Sciatic nerve (tissue), 2 donors: ENCODE data around the gene RGS18. TPM values are rescaled to one million over a fixed set of nuclear protein-coding genes. Genes with fewer than 3 reads are reported as not detected.
"Not testable (repeated sequence)": the region's sequence is repeated elsewhere in the genome, so short reads cannot be mapped to it uniquely, and the experiment has no call there.

Source experiments
- ATAC-seq: fragments of 200-7000 bp; cut with Tn5 transposase; one replicate; pipeline ENCODE4 v1.9.1; 2020; ENCODE audit warnings: mild to moderate bottlenecking, moderate library complexity
- DNase-seq: peaks from one replicate; pipeline ENCODE4 v3.0.0-alpha.2; 2020; ENCODE audit warnings: low spot score
- intact Hi-C: fragments of 100-400 bp; cut with DNase I; formaldehyde crosslinking; loops from one replicate; pipeline ENCODE4 v1.14.2; 2022
- total RNA-seq: library from RNA; stranded (reverse); fragmentation: NEBNext Ultra II Directional; extraction: Animal tissue kit (Norgen Biotek cat#: 25700); gene quantifications from one replicate; pipeline ENCODE4 v1.2.1, GENCODE V29; 2021
- donor health status: DM: no; HTN: no; CAD: no.
- donor health status: DM: no; HTN: no; CAD: no.

RGS18 gene
- total RNA-seq, 1 donor from 2014 or later, result 4.3 TPM

DNA sequence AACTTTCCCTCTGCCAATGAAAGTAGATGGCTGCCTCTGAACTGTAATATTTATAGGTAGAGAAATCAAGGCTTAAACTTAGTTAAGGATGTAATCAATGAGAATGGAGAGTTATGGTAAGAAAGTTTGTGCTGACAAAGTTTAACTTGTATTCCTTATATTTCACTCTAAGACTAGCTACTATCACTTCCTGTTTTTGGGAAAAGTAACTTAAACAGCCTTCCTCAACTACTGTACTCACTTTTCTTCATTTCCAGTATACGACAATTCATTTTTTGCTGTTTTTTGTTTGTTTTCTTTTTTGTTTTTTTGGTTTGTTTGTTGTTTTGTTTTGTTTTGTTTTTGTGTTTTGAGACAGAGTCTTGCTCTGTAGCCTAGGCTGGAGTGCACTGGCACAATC lies 3.7 kb downstream of the RGS18 start:
- no peak for ATAC-seq
- intact Hi-C loops, result no loop called here
- DNase-seq, result no peak

GRCh38 chr1:192162376-192162775 lies 4.1 kb downstream of the RGS18 start:
- DNase-seq (no peak), ATAC-seq (no peak)
- intact Hi-C loops, result no loop called here

DNA sequence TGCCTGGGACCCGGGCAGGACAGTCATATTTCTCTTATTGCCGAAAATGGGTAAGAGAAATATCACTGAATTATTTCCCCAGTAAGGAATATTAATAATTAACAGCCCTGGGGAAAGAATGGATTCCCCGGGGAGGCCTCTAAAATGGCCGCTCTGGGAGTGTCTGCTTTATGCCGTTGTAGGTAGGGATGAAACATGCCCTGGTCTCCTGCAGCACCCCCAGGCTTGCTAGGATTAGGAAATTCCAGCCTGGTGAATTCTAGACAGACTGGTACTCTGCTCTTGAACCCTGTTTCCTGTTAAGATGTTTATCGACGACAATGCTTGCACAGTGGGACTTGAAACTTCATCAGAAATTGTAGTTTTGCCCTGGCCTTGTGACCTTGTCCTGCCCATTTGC lies 6.7 kb downstream of the RGS18 start:
- ATAC-seq, DNase-seq, intact Hi-C loops: not testable (repeated sequence)

DNA sequence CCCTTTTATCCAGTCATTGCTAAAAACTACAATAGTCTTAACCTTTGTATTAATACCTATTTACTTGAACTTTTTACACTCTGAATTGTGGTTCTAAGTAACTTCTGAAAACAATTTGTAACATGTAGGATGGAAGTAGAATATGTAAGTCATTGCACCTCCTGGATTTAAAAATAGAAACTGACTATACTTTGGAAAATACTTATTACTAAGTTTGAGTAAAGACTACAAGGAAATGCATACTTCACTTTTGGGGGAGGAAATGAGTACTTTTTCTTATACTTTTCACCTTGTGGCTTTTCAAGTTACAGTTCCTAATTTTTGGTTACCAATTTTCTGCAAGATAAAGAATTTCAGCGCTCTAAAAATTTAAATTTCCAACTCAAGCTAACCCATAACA lies 8.7 kb downstream of the RGS18 start:
- intact Hi-C loops, result no loop called here
- DNase-seq (no peak), ATAC-seq (no peak)

- intact Hi-C loops, result no loop called here
- ATAC-seq, result no peak
- DNase-seq, result no peak
Observed at GRCh38 chr1:192167911-192168700, 9.8 kb downstream of the RGS18 start.

- DNase-seq (no peak), ATAC-seq (no peak)
- intact Hi-C loops, result no loop called here
Observed at GRCh38 chr1:192168964-192169363, 10.7 kb downstream of the RGS18 start.

DNA sequence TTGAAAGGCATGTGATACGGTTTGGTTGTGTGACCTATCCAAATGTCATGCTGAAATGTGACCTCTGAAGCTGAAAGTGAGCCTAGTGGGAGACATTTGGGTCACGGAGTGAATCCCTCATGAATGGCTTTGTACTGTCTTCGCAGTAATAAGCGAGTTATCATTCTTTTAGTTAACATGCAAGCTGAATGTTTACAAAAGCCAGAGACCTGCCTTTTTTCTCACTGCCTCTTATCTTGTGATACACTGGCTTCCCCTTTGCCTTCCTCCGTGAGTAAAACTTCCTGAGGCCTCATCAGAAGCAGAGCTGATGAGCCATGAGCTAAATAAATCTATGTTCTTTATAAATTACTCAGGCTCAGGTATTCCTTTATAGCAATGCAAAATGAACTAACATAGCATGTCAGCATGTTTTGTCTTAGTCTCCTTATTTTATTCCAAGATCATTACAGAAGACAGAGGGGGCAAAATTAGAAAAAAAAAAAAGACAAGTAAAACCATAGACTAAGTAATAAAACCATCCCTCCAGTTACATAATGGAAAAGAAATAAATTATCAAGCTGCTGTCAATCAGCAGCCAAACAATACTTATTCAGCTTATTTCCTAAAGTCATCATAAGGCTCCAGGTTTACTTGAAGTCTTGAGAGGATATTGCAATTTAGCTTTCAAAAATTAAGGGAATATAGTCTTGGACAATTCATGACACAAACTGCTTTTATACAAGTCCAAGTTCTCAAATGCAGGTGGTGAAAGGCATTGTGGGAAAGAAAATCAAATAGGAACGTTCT lies 12.1 kb downstream of the RGS18 start:
- ATAC-seq, result no peak
- no peak for DNase-seq
- intact Hi-C loops, result loop anchor here (1.0 kb wide), 1 partner anchor 8 kb away; no protein-coding TSS in a partner anchor

DNA sequence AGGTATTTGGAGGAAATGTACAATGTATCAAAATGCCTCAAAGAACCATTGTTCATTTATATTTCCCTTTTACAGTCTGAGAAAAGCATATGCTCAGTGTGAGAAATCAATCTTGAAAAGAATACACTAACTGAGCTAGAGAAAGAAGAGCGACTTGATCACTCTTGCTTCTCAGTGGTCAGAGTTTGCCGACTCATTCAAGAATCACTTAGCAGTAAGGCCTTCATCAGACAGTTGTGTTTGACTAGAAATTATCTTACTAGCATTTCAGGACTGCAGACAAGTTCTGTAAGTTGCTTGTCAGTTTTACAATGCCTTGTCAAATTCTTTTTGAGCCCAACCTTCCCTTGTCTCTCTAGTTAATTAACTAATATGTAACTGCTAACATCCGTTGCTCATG lies 12.9 kb downstream of the RGS18 start:
- DNase-seq, result no peak
- no peak for ATAC-seq
- intact Hi-C loops, result no loop called here

- ATAC-seq, result no peak
- DNase-seq, result no peak
- intact Hi-C loops, result no loop called here
Observed at GRCh38 chr1:192175971-192176370, 17.7 kb downstream of the RGS18 start.

DNA sequence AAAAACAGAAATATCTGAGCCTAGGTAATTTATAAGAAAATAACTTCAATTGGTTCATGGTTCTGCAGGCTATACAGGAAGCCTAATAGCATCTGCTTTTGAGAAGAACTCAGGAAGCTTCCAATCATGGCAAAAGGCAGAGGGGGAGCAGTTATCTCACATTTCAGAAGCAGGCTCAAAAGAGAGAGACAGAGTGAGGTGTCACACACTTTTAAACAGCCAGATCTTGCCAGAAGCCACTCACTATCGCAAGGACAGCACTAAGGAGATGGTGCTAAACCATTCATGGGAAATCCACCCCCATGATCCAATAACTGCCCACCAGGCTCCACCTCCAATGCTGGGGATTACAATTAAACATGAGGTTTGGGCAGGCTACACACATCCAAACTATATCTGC lies 25.5 kb downstream of the RGS18 start:
- intact Hi-C loops, result no loop called here
- no peak for ATAC-seq
- no peak for DNase-seq

- intact Hi-C loops, result no loop called here
- ATAC-seq, result no peak
- DNase-seq, result no peak
Observed at GRCh38 chr1:192186197-192186596, 27.9 kb downstream of the RGS18 start.

DNA sequence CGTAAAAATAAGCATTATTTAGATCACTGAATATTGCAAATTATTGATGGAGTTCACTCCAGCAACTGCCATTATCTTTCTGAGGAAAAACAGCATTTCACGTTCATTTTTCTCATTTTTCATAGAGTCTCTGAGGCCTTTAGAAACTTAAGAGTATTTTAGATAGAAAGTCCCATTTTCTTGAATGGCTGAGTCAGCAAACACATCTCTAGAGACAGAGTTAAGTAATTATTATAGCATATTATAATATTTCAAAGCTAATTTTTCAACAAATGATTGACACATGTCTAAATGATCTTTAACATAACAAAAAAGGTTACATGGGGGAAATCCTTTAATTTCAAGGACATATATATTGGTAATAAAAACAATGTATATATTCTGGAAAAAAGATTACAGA lies 31.8 kb downstream of the RGS18 start:
- DNase-seq (no peak), ATAC-seq (no peak)

DNA sequence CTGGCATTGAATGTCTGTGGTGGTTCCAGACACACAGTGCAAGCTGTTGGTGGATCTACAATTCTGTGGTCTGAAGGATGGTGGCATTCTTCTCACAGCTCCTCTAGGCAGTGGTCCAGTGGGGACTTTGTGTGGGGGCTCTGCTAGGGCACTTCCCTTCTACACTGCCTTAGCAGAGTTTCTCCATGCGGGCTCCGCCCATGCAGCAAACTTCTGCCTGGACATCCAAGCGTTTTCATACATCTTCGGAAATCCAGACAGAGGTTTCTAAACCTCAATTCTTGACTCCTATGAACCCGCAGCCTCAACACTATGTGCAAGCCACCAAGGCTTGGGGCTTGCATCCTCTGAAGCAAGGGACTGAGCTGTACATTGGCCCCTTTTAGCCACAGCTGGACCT lies 43.0 kb downstream of the RGS18 start:
- DNase-seq, result no peak
- intact Hi-C loops, result no loop called here
- ATAC-seq, result no peak

More for the DNA sequence above, 31.8 kb downstream of the RGS18 start:
- intact Hi-C loops, result no loop called here

GRCh38 chr1:192224396-192224795 lies 66.1 kb downstream of the RGS18 start:
- DNase-seq (no peak), ATAC-seq (no peak)
- intact Hi-C loops, result no loop called here

- DNase-seq (no peak), ATAC-seq (no peak)
- intact Hi-C loops, result no loop called here
Observed at GRCh38 chr1:192224846-192225245, 66.6 kb downstream of the RGS18 start.

GRCh38 chr1:192225266-192225665 lies 67.0 kb downstream of the RGS18 start:
- intact Hi-C loops, result no loop called here
- no peak for DNase-seq
- ATAC-seq, result no peak

DNA sequence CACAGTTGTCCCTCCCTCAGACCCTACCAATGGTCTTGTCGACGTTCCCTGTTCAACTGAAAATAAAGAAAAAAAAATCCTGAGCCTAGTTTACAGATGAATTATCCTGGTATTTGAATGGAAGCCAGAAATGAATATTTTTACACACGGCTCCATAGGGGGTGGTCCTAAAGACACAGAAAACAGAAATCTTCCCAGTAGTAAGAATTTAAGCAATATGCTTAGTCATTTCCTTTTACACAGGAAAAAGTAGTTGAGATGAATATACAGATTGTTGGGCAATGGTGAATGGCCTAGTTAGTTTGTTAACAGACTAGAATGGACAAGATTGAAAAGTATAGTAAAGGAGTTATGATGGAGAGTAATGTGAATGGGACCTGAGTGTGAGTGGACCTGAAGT lies 67.4 kb downstream of the RGS18 start:
- no peak for DNase-seq
- no peak for ATAC-seq

GRCh38 chr1:192227330-192227729 lies 69.1 kb downstream of the RGS18 start:
- ATAC-seq, result no peak
- intact Hi-C loops, result no loop called here
- DNase-seq, result no peak

More for the DNA sequence above, 67.4 kb downstream of the RGS18 start:
- intact Hi-C loops, result no loop called here

DNA sequence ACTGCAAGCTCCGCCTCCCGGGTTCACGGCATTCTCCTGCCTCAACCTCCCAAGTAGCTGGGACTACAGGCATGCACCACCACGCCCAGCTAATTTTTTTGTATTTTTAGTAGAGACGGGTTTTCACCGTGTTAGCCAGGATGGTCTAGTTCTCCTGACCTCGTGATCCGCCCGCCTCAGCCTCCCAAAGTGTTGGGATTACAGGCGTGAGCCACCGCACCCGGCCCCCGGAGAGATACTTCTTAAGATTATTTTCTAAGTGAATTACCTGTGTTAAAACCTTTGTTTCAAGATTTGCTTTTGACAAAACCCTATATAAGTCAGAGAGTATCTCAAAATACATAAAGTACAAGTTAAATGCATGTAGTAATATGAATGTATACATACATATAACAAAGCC lies 69.7 kb downstream of the RGS18 start:
- ATAC-seq, DNase-seq, intact Hi-C loops: not testable (repeated sequence)

GRCh38 chr1:192232817-192233417 lies 74.7 kb downstream of the RGS18 start:
- DNase-seq (no peak), ATAC-seq (no peak)
- intact Hi-C loops, result no loop called here
